RPMI8226 (cell line): ENCODE measurements around the gene SUMO2.
"Not testable (repeated sequence)": the region's sequence is repeated elsewhere in the genome, so short reads cannot be mapped to it uniquely, and the experiment has no call there.

Experiments used
- DNase-seq: peaks from one replicate; pipeline ENCODE4 v3.0.0-alpha.2; 2015

SUMO2 gene

GRCh38 chr17:75181608-75182318 is 996 bp downstream of the SUMO2 start:
- peak; percentile 53 for DNase-seq

GRCh38 chr17:75181110-75181509 is 1.6 kb downstream of the SUMO2 start:
- DNase-seq: no peak

GRCh38 chr17:75178453-75178852 is 4.3 kb downstream of the SUMO2 start:
- no peak for DNase-seq

GRCh38 chr17:75176625-75177024 is 6.1 kb downstream of the SUMO2 start:
- no peak for DNase-seq

GRCh38 chr17:75174996-75175395 is 7.8 kb downstream of the SUMO2 start:
- no peak for DNase-seq

- DNase-seq: no peak
Measured at GRCh38 chr17:75173526-75173925, 9.2 kb downstream of the SUMO2 start.

- DNase-seq: no peak
Measured at GRCh38 chr17:75168998-75169397, 13.8 kb downstream of the SUMO2 start.

GRCh38 chr17:75164606-75165005 is 18.2 kb downstream of the SUMO2 start:
- DNase-seq: not testable (repeated sequence)

- DNase-seq: no peak
Measured at GRCh38 chr17:75163074-75163473, 19.7 kb downstream of the SUMO2 start.

- no peak for DNase-seq
Measured at GRCh38 chr17:75160211-75160610, 22.5 kb downstream of the SUMO2 start.

- no peak for DNase-seq
Measured at GRCh38 chr17:75159196-75160031, 23.3 kb downstream of the SUMO2 start.

- not testable (repeated sequence) for DNase-seq
Measured at GRCh38 chr17:75158480-75158879, 24.3 kb downstream of the SUMO2 start.

GRCh38 chr17:75155191-75155601 is 27.6 kb downstream of the SUMO2 start:
- DNase-seq: no peak

GRCh38 chr17:75154195-75155106 is 28.3 kb downstream of the SUMO2 start, which contains the start of gene JPT1:
Gene JPT1 (minus strand): TSS chr17:75154512. CDS start chr17:75154397, 115 bp downstream.
- DNase-seq: peak; percentile 99

- peak; percentile 49 for DNase-seq
Measured at GRCh38 chr17:75153780-75154194, 29.0 kb downstream of the SUMO2 start.

- DNase-seq: peak; percentile 70
Measured at GRCh38 chr17:75152922-75153779, 29.6 kb downstream of the SUMO2 start.

GRCh38 chr17:75152523-75152921 is 30.2 kb downstream of the SUMO2 start:
- no peak for DNase-seq

- no peak for DNase-seq
Measured at GRCh38 chr17:75151930-75152329, 30.8 kb downstream of the SUMO2 start.

- DNase-seq: no peak
Measured at GRCh38 chr17:75147878-75148546, 34.7 kb downstream of the SUMO2 start.

GRCh38 chr17:75146592-75146991 is 36.2 kb downstream of the SUMO2 start:
- DNase-seq: no peak

GRCh38 chr17:75144816-75145512 is 37.8 kb downstream of the SUMO2 start:
- no peak for DNase-seq
